Stomach (tissue), 9 donors: ENCODE measurements around the gene AGER. TPM values are rescaled to one million over a fixed set of nuclear protein-coding genes. Genes with fewer than 3 reads are reported as not detected.
"Not testable (repeated sequence)": the region's sequence is repeated elsewhere in the genome, so short reads cannot be mapped to it uniquely, and the experiment has no call there.

Experiments used
- DNase-seq, 2 donors: peaks; one replicate each; pipeline versions ENCODE4 v3.0.0 to v3.0.0-alpha.2; 2013 to 2019
- H3K27ac ChIP-seq, 5 donors: fragments of 200-600 bp in 4 of 5; sonication (generic) in 4 of 5; one replicate each; pipeline ENCODE4 v1.5.1; 2013 to 2019; ENCODE audit warnings: mild to moderate bottlenecking in 1 of 5, moderate library complexity in 1 of 5
- H3K27me3 ChIP-seq, 3 donors: fragments of 200-600 bp; sonication (generic); one replicate each; pipeline ENCODE4 v1.5.1; 2017 to 2019; ENCODE audit warnings: mixed run types in 1 of 3
- H3K36me3 ChIP-seq, 4 donors: fragments of 200-600 bp; sonication (generic); 1 replicate in 3 of 4; 2 replicates in 1 of 4; pipeline ENCODE4 v1.5.1; 2016 to 2019
- H3K4me1 ChIP-seq, 4 donors: fragments of 200-600 bp; sonication (generic); one replicate each; pipeline ENCODE4 v1.5.1; 2016 to 2019
- H3K4me3 ChIP-seq, 4 donors: fragments of 200-600 bp; sonication (generic) in 3 of 4; one replicate each; pipeline ENCODE4 v1.5.1; 2016 to 2019; ENCODE audit warnings: mild to moderate bottlenecking in 1 of 4
- H3K9me3 ChIP-seq, 4 donors: fragments of 200-600 bp; sonication (generic); one replicate each; pipeline ENCODE4 v1.5.1; 2016 to 2019
- CTCF ChIP-seq, 7 experiments: fragments of 450-650 bp in 4 of 7; fragments of 200-600 bp in 3 of 7; sonication (generic) in 3 of 7; IDR thresholded peaks; one replicate each; pipeline ENCODE4 v1.5.1; 2016 to 2019; ENCODE audit warnings: antibody characterized with exemption in 7 of 7, control low read depth in 2 of 7, mild to moderate bottlenecking in 1 of 7
- EP300 ChIP-seq: sonication (generic); formaldehyde crosslinking; IDR thresholded peaks from one replicate; pipeline ENCODE4 v1.6.1; 2017; ENCODE audit warnings: antibody characterized with exemption
- POLR2A ChIP-seq, 4 donors: fragments of 450-650 bp; IDR thresholded peaks; one replicate each; pipeline ENCODE4 v1.6.1; 2016; ENCODE audit warnings: antibody characterized with exemption in 4 of 4, control low read depth in 2 of 4, mild to moderate bottlenecking in 1 of 4, moderate library complexity in 1 of 4
- POLR2AphosphoS5 ChIP-seq, 3 donors: sonication (generic); formaldehyde crosslinking; IDR thresholded peaks; one replicate each; pipeline ENCODE4 v1.6.1; 2016; ENCODE audit warnings: antibody characterized with exemption in 3 of 3
- WGBS, 5 donors: extraction: QIAGEN DNeasy Blood & Tissue Kit in 3 of 5; methylation state at CpG; one replicate each; pipeline versions ENCODE4 v1.1.5 to v1.1.7; 2013 to 2018; 5-methylcytosine and 5-hydroxymethylcytosine counted together
- intact Hi-C: fragments of 100-400 bp; cut with DNase I; formaldehyde crosslinking; loops from one replicate; pipeline ENCODE4 v1.15.1; 2023; ENCODE audit warnings: low total_unique reads
- polyA plus RNA-seq, 3 donors: library from polyadenylated mRNA; stranded (reverse); fragments of 200-250 nt; gene quantifications; one replicate each; pipeline ENCODE4 v1.2.3, GENCODE V29; 2013
- total RNA-seq, 5 donors: library from RNA; depleted of rRNA; stranded (reverse); fragments of >200 nt; gene quantifications; one replicate each; pipeline versions ENCODE4 v1.1.0 to v1.2.3, GENCODE V29; 2014 to 2016
- donor health status: healthy with polysubstance abuse.
- donor health status: Bipolar disorder and iron deficiency.
- donor health status: healthy.

AGER gene
- total and polyA plus RNA-seq, 8 donors = 0.87 to 35.6 (median 14.9) TPM

DNA sequence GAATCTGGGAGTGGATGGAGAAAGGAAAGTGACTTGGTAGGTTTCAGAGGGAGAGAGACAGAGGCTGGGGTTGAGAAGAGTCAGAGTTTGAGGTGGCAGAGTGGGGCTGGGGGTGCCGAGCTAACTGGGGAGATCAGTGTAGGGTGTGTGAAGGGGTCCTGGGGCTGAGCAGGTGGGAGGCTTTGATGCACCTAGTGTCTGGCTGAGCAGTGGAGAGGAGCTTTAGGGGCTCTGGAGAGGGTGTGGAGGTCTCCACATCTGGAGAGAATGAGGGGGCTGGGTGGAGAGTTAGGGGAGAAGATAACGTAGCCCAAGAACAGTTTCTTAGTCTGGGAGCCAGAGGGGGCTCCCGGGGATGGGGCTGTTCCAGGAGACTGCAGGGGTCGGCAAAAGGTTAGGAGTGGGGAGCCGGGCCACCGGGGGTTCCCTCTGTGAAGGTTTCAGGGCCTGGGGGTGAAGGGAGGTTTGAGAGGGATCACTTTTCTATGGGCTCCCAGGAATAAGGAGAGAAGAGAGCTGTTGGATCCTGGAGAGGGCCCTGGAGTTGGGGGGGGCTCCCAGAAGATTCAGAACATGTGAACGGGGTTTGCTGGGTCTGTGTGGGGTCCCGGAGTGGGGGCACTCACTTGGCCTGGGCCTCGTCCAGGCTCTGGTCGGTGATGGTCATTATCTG lies 5.2 kb upstream of the AGER start:
- Histone ChIP-seq H3K27ac (peak overlapping the region; percentile 94 to 100 (median 97)), H3K36me3 (peaks cover 18 to 30% (median 24%) of the 10 kb centered on the region in 4 donors), H3K4me1 (peaks cover 41 to 90% (median 74%) of the 10 kb centered on the region in 4 donors), H3K9me3 (no peaks in the 10 kb centered on the region), H3K4me3 (peak overlapping the region; percentile 69 to 90 (median 81)), H3K27me3 (no peaks in the 10 kb centered on the region)
- TF ChIP-seq POLR2AphosphoS5 (IDR thresholded peaks at IDR 0.05) (no peak), EP300 (no peak), CTCF (IDR thresholded peaks at IDR 0.05) (no peak), POLR2A (IDR thresholded peaks at IDR 0.05) (no peak)
- intact Hi-C loops = no loop called here
- WGBS, 5 donors = 0 to 3% (median 2%) methylated on average over 10 of the region's 10 CpGs
- peak in 1 of 2 donors; percentile 49 for DNase-seq

- TF ChIP-seq EP300 (no peak), CTCF (IDR thresholded peaks at IDR 0.05) (no peak)
- Histone ChIP-seq H3K4me1 (peaks cover 41 to 87% (median 74%) of the 10 kb centered on the region in 4 donors), H3K36me3 (peaks cover 18 to 37% (median 28%) of the 10 kb centered on the region in 4 donors), H3K9me3 (no peaks in the 10 kb centered on the region), H3K4me3 (peak overlapping the region; percentile 69 to 90 (median 81)), H3K27ac (peak overlapping the region; percentile 94 to 100 (median 97)), H3K27me3 (no peaks in the 10 kb centered on the region)
- DNase-seq = peak in 1 of 2 donors; percentile 57
- 9 to 21% (median 18%) methylated on average over 10 to 13 of the region's 13 CpGs for WGBS, 5 donors
- intact Hi-C loops = no loop called here
Measured at GRCh38 chr6:32188381-32189068, 4.5 kb upstream of the AGER start.

- peak in 1 of 2 donors; percentile 14 for DNase-seq
- intact Hi-C loops, H3K27me3 ChIP-seq, H3K9me3 ChIP-seq: not testable (repeated sequence)
- Histone ChIP-seq H3K27ac (peak overlapping the region in 4 of 5 donors; percentile 94 to 100 (median 96)), H3K4me1 (peaks cover 41 to 82% (median 70%) of the 10 kb centered on the region in 4 donors), H3K4me3 (peak overlapping the region; percentile 69 to 90 (median 81)), H3K36me3 (peaks cover 22 to 44% (median 35%) of the 10 kb centered on the region in 4 donors)
- WGBS, 5 donors = 58 to 81% (median 79%) methylated on average over 16 to 18 of the region's 18 CpGs
Measured at GRCh38 chr6:32187725-32188380, 3.8 kb upstream of the AGER start.

DNA sequence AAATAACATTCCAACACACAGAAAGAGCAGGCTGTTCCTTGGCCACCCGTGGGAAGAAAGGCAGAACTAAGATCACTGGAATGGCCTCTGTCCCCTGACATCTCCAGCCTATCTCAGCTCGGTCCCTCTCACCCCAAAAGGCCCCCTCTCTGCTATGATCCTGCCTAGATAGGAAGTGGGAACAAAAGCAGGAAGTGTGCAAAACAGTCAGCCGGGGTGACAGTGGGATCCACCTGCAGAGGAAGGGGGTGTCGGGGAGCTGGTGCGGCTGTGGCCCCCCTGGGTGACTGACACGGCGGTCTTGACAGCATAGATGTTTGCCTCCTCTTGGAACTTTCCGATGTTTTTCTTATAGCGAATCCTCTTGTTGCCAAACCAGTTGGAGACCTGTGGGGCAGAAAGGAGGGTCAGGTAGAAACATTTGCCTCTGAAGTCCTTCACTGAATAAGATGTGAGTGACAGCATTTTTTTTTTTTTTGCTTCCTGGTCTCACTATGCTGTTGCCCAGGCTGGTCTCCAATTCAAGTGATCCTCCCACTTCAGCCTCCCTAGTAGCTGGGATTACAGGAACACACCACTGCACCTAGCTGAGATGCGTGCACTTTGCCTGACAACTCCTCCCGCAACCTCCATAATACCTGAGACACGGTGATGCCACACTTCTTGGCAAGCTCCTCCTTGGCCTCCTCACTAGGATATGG lies 3.1 kb upstream of the AGER start:
- Histone ChIP-seq H3K9me3 (no peaks in the 10 kb centered on the region), H3K36me3 (peaks cover 22 to 51% (median 42%) of the 10 kb centered on the region in 4 donors), H3K27me3 (no peaks in the 10 kb centered on the region), H3K27ac (peak overlapping the region; percentile 23 to 100 (median 75)), H3K4me3 (peak overlapping the region in 2 of 4 donors; percentile 69 to 76), H3K4me1 (peaks cover 37 to 82% (median 68%) of the 10 kb centered on the region in 4 donors)
- WGBS, 5 donors = 61 to 79% (median 65%) methylated on average over 12 of the region's 12 CpGs
- peak in 1 of 2 donors; percentile 21 for DNase-seq
- no peak for TF ChIP-seq EP300
- TF ChIP-seq POLR2A (IDR thresholded peaks at IDR 0.05) = no peak
- TF ChIP-seq CTCF (IDR thresholded peaks at IDR 0.05) = no peak
- no peak for TF ChIP-seq POLR2AphosphoS5 (IDR thresholded peaks at IDR 0.05)
- intact Hi-C loops = no loop called here

GRCh38 chr6:32186151-32186840 lies 2.2 kb upstream of the AGER start:
- 60 to 69% (median 62%) methylated on average over 10 of the region's 10 CpGs for WGBS, 5 donors
- Histone ChIP-seq H3K27ac (peak overlapping the region; percentile 31 to 100 (median 75)), H3K4me1 (peaks cover 37 to 82% (median 68%) of the 10 kb centered on the region in 4 donors), H3K36me3 (peaks cover 27 to 59% (median 50%) of the 10 kb centered on the region in 4 donors)
- H3K27me3 ChIP-seq, H3K9me3 ChIP-seq, H3K4me3 ChIP-seq, intact Hi-C loops: not testable (repeated sequence)
- peak in 1 of 2 donors; percentile 5 for DNase-seq

DNA sequence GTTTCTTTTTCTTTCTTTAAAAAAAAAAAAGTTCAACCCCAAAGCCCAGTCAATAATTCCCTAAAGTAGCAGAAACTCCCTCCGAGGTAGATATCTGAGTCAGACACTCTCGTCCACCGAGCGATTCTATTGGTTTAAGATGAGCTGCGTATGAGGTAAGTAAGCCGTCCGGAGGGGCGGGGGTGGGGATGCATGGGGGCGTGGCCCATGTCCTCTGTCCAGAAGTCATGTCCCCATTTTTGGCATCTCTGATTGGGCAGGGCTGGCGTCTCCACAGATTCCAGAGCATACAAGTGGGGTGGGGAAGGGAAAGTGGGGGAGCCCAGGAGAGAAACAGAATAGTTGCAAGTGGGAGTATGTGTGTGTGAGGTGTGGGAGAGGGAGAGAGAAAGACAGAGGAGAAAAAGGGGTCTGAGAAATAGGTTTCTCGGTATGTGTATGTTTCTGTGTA lies 1.7 kb upstream of the AGER start:
- H3K36me3 ChIP-seq = peaks cover 33 to 65% (median 56%) of the 10 kb centered on the region in 4 donors
- peaks cover 33 to 82% (median 67%) of the 10 kb centered on the region in 4 donors for H3K4me1 ChIP-seq
- H3K4me3 ChIP-seq, H3K27me3 ChIP-seq, intact Hi-C loops, H3K9me3 ChIP-seq: not testable (repeated sequence)
- WGBS, 5 donors = 6 to 26% (median 21%) methylated on average over 11 of the region's 11 CpGs
- H3K27ac ChIP-seq = peak overlapping the region; percentile 31 to 100 (median 75)
- DNase-seq = peak; percentile 73 to 90
